Measurements from ENCODE around the gene SELENOM.

SELENOM gene

DNA sequence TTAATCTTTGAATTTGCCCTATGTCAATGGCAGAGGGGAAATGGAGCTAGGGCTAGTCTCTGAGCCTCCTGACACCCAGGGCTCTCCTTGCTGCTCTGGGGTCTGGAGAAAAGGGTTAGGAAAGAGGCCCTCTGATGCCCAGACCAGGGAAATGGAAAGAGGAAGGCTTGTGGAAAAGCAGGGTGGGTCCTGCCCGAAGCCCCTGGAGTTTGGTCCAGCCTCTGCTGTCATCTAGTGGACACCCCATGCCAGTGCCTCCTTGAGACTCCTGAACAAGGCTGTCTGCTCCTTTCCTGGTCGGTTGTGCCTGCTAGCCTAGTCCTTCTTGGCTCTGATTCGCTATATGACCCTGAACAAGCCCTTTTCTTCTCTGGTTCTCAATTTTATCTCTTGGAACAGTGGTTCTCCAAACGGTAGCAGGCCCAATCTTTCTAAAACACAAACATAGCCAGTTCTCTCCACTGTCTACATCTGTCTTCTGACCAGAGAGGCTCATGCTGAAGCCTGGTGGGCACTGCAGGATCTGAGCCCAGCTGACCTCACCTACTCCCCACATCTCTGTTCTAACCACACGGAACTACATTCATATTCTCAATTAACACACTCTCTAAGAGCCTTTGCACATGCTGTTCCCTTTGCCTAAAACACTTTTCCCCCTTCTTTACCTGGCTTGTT lies 41.7 kb upstream of the SELENOM start:
- FAIRE-seq = no peak
- peak; percentile 34 for DNase-seq (ENCODE audit: insufficient read length, low spot score)
- TF ChIP-seq, protein P1, sequence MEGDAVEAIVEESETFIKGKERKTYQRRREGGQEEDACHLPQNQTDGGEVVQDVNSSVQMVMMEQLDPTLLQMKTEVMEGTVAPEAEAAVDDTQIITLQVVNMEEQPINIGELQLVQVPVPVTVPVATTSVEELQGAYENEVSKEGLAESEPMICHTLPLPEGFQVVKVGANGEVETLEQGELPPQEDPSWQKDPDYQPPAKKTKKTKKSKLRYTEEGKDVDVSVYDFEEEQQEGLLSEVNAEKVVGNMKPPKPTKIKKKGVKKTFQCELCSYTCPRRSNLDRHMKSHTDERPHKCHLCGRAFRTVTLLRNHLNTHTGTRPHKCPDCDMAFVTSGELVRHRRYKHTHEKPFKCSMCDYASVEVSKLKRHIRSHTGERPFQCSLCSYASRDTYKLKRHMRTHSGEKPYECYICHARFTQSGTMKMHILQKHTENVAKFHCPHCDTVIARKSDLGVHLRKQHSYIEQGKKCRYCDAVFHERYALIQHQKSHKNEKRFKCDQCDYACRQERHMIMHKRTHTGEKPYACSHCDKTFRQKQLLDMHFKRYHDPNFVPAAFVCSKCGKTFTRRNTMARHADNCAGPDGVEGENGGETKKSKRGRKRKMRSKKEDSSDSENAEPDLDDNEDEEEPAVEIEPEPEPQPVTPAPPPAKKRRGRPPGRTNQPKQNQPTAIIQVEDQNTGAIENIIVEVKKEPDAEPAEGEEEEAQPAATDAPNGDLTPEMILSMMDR (IDR thresholded peaks at IDR 0.05; ENCODE audit: insufficient read depth, missing control alignments) = peak; percentile 90

DNA sequence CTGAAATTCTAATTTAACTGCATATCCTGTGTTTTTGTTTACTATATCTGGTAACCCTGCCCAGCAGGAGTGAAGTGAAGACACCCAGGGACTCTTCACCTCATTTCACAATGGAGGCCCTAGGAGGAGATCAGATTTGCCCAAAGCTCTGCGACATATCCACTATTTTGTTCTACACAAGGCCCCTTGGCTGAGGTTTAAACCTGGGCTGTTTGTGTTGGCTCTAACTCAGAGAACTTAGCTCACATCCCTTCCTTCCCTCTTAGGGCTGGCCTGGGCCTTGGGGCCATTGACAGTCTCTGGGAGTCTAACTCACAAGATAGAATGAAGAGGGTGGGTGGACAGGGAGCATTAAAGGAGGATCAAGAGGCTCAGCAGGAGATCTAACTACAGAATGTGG lies 41.1 kb upstream of the SELENOM start:
- no peak for FAIRE-seq
- DNase-seq (ENCODE audit: insufficient read length, low spot score) = no peak
- TF ChIP-seq, protein P1 (IDR thresholded peaks at IDR 0.05; ENCODE audit: insufficient read depth, missing control alignments) = no peak

DNA sequence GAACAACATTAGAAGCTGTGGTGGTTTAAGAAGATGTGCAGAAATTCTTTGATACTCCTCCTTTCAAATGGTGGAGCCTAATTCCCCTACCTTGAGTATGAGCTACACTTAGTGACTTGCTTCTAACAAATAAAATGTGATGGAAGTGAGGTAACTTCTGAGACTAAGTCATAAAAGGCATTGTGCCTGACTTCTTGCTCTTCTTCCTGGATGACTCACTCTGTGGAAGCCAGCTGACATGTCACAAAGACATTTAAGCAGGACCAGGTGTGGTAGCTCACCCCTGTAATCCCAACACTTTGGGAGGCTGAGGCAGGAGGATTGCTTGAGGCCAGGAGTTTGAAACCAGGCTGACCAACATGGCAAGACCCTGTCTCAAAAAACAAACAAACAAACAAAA lies 36.9 kb upstream of the SELENOM start:
- TF ChIP-seq, protein P1 (IDR thresholded peaks at IDR 0.05; ENCODE audit: insufficient read depth, missing control alignments) = no peak
- DNase-seq (ENCODE audit: insufficient read length, low spot score) = no peak
- FAIRE-seq = no peak

DNA sequence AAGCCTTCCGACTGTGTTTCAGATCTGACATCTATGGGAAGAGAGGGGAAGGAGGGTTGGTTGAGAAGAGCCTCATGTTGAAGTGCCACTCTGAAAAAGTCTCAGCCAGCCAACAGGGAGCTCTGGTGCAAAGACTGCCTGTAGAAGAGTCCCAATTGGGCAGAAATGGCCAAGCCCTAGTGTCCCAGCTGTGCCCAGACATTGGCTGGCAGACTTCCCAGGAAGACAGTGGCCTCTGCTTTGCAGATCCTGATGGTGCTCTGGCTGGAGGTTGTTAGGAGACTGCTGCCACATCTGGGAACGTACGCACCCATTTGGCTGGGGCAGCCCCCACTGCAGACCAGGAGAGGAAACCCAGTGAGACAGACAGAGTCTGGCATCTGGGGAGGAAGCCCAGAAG lies 36.2 kb upstream of the SELENOM start:
- no peak for DNase-seq (ENCODE audit: insufficient read length, low spot score)
- no peak for FAIRE-seq
- TF ChIP-seq, protein P1 (IDR thresholded peaks at IDR 0.05; ENCODE audit: insufficient read depth, missing control alignments) = no peak

DNA sequence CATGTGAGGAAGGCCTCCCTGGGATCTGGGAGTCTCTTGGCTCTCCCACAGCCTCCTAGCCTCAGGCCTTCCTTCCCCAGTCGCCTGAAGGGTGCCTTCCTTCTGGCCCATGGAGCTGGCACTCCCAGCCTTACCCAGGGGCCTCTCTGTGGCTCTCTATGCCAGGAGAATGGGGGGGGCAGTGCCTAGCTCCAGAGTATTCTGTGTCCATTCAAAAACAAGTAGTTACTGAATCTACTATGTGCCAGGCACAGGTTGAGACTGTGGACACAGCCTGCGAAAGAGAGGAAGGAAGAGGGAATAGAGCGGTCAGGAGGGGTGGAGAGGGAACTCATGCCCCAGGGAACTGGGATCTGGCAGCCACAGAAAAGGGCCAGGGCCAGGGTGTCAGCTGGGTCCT lies 35.7 kb upstream of the SELENOM start:
- FAIRE-seq = no peak
- TF ChIP-seq, protein P1 (IDR thresholded peaks at IDR 0.05; ENCODE audit: insufficient read depth, missing control alignments) = no peak

DNA sequence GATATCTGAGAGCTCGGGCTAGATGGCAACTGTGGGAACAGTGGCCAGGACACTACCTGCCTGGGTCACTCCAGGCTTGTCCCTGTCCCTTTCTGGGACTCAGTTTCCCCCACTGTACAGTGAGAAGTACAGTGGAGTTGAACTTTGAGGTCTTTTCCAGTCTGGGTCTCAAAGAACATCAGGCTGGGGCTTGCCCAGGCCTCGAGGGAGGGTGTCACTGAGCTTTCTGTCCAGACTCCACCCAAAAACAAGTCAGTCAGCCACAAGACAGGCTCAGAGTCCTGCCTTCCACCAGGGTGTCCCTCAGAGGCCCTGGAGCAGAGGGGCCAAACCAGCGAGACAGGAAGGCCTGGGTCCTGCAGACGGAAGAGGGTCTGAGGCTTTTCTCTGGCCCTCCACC lies 34.9 kb upstream of the SELENOM start:
- DNase-seq (ENCODE audit: insufficient read length, low spot score) (no peak), FAIRE-seq (no peak)
- TF ChIP-seq, protein P1 (IDR thresholded peaks at IDR 0.05; ENCODE audit: insufficient read depth, missing control alignments) = no peak

More for the DNA sequence above, 35.7 kb upstream of the SELENOM start:
- DNase-seq (ENCODE audit: insufficient read length, low spot score) = no peak

DNA sequence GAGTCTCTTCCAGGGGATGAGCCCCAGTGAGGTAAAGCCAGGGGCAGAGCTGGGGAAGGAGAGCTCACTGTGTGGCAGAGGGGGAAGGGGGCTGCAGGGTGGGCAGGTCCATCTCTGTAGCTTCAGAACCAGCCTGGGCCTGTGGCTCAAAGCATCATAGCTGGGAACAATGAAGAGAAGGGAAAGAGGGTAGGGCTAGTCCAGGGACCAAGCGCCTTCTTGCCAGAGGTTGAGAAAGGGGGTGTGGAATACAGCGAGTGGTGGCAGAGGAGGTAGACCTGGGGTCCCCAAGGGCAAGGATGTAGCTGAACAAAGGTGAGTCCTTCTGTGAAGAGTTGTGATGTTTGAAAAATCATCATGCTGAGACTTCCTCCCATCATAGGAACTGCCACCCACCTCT lies 34.2 kb upstream of the SELENOM start:
- FAIRE-seq (no peak), DNase-seq (ENCODE audit: insufficient read length, low spot score) (no peak)
- TF ChIP-seq, protein P1 (IDR thresholded peaks at IDR 0.05; ENCODE audit: insufficient read depth, missing control alignments) = no peak
